ENCODE measurements around the gene LRRC4C.
"Not testable (repeated sequence)": the region's sequence is repeated elsewhere in the genome, so short reads cannot be mapped to it uniquely, and the experiment has no call there.

DNA sequence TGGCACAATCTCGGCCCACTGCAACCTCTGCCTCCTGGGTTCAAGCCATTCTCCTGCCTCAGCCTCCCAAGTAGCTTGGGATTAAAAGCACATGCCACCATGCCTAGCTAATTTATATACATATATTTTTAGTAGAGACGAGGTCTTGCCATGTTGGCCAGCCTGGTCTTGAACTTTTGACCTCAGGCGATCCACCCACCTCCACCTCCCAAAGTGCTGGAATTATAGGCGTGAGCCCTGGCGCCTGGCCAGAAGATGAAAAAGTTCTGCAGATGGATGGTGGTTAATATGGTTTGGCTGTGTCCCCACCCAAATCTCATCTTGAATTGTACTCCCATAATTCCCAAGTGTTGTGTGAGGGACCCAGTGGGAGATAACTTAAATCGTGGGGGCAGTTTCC lies 937.4 kb downstream of the LRRC4C start:
- TF ChIP-seq, protein P1, sequence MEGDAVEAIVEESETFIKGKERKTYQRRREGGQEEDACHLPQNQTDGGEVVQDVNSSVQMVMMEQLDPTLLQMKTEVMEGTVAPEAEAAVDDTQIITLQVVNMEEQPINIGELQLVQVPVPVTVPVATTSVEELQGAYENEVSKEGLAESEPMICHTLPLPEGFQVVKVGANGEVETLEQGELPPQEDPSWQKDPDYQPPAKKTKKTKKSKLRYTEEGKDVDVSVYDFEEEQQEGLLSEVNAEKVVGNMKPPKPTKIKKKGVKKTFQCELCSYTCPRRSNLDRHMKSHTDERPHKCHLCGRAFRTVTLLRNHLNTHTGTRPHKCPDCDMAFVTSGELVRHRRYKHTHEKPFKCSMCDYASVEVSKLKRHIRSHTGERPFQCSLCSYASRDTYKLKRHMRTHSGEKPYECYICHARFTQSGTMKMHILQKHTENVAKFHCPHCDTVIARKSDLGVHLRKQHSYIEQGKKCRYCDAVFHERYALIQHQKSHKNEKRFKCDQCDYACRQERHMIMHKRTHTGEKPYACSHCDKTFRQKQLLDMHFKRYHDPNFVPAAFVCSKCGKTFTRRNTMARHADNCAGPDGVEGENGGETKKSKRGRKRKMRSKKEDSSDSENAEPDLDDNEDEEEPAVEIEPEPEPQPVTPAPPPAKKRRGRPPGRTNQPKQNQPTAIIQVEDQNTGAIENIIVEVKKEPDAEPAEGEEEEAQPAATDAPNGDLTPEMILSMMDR (IDR thresholded peaks at IDR 0.05) = not testable (repeated sequence)
- not testable (repeated sequence) for TF ChIP-seq POLR2A (IDR thresholded peaks at IDR 0.05)
